CMK (cell line): Measurements from ENCODE around the gene UBE4A.

Experiments
- DNase-seq: peaks from one replicate; pipeline ENCODE4 v3.0.0-alpha.2; 2010; ENCODE audit warnings: low read depth

Gene UBE4A

GRCh38 chr11:118359295-118359958, at the start of gene UBE4A:
UBE4A (plus strand) TSS chr11:118359600; CDS start chr11:118365081, 5,481 bp downstream.
- DNase-seq: peak; percentile 98

- DNase-seq: no peak
Measured at GRCh38 chr11:118310271-118310670, 49.1 kb upstream of the UBE4A start.

DNA sequence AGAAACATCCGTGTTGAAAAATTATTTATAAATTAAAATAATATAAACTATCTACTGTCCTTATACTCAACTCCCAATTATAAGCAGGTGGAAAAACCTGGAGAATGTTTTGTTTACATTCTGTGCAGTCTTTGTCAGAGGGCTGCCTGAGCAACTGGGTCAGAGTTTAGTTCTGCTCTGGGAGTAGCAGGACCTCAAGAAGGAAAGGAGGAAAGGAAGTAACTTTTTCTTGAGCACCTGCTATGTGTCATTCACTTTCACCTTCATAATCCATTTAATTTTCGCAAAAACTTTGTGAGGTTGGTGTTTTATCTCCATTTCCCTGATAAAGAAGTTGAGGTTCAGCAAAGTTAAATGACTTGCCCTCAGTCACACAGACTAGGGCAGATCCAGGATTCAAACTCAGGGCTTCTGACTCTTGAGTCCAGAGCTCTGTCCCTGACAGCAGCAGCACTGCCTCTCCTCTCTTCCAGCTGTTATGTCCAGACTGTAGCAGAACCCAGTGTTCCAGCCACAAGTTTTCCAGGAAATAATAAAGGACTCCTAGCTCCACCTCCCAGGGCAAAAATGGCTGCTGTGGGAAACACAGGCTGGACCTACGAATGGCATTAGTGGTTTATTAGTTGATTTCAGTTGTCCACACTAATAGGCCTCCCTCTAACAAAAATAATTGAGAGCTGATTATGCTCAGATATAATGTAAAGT, 48.5 kb upstream of the UBE4A start:
- DNase-seq: no peak

GRCh38 chr11:118311518-118311917, 47.9 kb upstream of the UBE4A start:
- DNase-seq: no peak

DNA sequence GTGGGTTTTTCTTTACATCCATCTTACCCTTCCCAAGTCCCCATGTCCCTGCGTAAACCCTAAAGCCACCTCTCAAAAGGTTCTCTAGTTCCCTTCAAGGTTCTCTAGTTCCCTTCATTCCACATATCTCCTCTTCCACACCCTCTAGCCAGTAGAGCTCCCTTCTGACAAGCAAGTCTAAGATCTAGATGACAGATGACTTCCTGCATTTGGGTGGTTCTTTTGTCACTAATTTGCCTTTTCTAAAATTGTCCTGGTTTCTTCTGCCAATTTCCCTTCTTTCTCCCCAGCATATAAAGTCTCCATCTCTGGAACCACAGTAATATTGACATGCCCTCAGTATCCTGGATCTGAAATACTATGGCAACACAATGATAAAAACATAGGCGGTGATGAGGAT, 47.1 kb upstream of the UBE4A start:
- no peak for DNase-seq

- no peak for DNase-seq
Measured at GRCh38 chr11:118313242-118313641, 46.2 kb upstream of the UBE4A start.

DNA sequence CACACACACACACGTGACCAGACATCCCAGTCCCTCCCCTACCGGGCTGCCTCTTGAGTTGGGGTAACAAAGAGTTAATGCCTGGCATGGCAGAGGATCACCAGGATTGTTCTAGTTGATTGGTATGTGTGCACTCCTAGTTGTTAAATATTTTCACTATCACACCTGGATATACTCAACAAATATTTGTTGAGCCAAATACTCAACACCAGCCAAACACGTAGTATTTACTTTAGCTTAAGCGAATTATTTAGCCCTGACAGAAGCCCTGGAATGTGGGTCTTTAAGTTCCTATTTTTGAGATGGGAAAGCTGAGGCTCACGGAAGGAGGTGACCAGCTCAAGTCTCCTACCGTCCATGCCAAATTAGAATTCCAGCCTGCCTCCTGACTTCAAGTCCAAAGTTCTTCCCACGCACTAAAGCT, 44.4 kb upstream of the UBE4A start:
- no peak for DNase-seq

GRCh38 chr11:118318124-118318523, 41.3 kb upstream of the UBE4A start:
- no peak for DNase-seq

DNA sequence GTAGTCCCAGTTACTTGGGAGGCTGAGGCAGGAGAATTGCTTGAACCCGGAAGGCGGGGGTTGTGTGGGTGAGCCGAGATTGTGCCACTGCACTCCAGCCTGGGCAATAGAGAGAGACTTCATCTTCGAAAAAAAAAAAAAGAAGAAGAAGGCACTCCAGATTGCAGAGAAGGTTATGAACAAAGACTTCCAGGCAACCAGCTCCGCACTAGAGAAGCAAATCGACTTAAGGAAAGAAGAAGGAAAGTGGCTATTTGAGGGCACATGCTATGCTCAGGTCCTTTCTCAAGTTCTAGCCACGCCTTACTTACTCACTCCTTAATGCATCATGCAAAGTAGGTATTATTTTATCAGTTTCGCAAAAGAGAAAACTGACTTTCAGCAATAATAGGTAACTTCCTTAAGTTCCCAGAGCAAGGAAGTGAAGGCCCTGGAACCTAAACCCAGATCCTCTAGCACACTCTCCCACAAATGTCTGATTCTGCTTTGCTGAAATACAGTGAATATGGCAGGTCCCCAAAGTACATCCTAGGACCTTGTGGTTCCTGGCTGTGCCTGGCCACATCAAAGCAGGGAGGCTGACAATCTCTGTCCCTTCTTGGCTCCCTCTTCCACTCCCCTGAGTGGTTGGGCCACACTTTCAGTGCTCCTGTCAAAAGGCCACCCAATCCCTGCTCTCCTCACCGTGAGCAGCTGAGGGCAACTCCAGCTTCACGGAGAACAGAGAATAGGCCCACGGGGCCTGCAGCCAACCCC, 40.6 kb upstream of the UBE4A start:
- DNase-seq: no peak

GRCh38 chr11:118319337-118319707, 40.1 kb upstream of the UBE4A start:
- no peak for DNase-seq

- DNase-seq: no peak
Measured at GRCh38 chr11:118320515-118320914, 38.9 kb upstream of the UBE4A start.

DNA sequence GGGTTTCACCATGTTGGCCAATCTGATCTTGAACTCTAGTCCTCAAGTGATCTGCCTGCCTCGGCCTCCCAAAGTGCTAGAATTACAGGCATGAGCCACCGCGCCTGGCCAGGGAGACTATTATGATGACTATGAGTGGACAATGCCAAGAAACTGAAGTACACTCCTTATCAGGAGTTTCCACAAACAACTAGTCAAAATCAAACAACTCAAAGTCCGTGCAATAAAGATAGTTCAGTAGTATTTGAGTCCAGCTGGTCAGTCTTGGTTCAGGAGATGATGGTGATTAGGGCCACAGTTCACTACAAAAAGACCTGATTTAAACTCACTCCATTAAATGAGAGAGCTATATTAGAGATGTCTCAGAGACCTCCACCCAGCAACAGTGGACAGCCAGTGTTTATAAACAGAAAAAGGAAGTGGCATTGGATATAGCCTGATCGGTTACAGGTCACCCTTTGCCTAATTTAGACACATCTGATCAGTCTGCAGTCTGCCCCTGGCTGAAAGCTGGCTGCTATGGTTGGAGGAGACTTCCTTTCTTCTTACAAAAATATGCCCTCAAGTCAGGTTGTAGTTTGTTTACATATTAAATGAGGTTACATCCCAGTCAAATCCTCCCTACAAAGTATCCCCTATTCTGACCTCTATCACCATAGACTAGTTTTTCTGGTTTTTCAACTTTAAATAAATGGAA, 37.9 kb upstream of the UBE4A start:
- no peak for DNase-seq

DNA sequence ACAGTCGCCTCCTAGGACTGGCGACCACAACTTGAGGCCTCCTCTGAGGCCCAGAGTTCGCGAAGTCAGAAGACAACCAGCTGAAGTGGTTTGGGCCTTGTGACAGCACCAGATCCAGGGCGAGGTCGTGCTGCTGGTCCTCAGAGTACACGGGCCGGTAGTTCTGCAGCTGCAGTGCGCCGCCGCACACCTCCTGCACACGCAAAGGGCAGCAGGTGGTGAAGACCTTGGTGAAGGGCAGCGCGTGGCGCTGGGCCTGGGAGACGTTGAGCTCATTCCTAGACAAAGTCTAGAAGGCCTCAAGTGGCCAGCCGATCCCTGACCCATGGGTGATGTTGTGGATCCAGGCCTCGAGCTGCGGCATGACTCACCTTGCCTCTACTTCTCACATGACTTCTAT, 36.7 kb upstream of the UBE4A start:
- DNase-seq: no peak

- DNase-seq: no peak
Measured at GRCh38 chr11:118325283-118325682, 34.1 kb upstream of the UBE4A start.

- DNase-seq: no peak
Measured at GRCh38 chr11:118328745-118329144, 30.7 kb upstream of the UBE4A start.

DNA sequence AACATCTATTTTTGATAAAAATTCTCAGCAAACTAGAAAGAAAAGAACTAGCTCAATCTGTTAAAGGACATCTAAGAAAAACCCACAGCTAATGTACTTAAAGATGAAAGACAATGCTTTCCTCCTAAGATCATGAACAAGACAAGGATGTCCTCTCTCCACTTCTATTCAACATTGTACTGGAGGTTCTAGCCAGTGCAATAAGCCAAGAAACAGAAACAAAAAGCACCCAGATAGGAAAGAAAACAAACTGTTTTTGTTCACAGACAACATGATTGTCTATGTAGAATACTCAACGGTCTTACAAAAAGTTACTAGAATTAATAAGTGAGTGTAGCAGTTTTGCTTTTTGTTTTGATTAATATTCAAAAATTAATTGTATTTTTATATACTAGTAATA, 24.7 kb upstream of the UBE4A start:
- no peak for DNase-seq

DNA sequence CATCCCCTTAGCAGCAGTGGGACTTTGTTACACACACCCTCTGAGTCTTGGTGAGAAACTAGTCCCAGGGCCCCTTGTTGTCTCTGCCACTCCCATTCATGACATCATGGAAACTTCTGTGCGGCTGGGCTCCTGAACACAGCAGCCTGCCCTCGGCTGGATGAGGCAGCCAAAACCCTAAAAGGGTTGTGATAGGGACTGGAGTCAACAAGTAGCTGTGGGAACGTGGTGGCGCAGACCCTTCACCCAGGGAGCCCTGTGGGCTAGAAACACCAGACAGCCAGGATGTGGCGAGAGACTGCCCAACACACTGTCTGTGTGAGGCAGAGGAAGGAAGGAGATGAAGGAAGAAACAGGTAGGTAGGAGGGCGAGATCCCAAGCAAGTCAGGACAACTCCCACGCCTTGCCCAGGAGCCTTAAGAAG, 20.8 kb upstream of the UBE4A start:
- peak; percentile 61 for DNase-seq

DNA sequence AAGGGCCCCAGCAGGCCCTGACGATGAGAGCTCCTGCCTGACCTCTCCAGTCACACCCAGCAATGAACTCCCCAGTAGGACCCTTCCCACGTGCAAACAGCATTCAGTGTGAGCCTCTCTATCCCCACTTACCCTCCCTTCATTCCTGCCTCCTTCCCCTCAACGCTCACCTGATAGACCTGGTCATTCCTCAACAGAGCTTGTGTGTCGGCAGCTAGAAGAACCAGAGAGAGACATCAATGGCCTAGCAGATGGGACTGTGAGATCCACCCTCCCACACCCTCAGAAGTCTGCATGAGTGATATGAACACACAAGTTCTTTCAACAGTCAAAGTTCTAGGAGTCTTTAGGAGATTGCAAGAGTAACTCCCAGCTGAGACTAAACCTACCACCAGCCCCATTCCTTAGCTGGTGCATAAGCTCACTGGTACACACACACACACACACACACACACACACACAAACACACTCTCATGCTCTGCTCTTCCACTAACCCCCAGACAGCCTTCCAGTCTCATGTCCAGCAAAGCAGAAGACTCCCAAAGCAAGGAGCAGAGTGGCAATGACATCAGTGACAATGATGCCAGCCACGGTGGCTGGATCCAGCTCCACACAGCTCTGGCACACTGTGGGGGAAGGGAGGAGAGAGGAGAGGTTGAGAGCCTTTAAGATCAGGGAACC, 20.0 kb upstream of the UBE4A start:
- no peak for DNase-seq

GRCh38 chr11:118340449-118340848, 19.0 kb upstream of the UBE4A start:
- no peak for DNase-seq

- no peak for DNase-seq
Measured at GRCh38 chr11:118341261-118341660, 18.1 kb upstream of the UBE4A start.

GRCh38 chr11:118341815-118342489, 17.4 kb upstream of the UBE4A start:
- DNase-seq: no peak
